AG09319 (cell line): ENCODE results near the gene GPR78.

Experiments used
- DNase-seq: peaks from one replicate; pipeline ENCODE4 v3.0.0-alpha.2; 2010; ENCODE audit warnings: low read depth; ENCODE audit errors: extremely low read depth
- TF ChIP-seq, protein P1 (sequence below): IDR thresholded peaks from 2 replicates; pipeline ENCODE4 v1.5.1; 2011; ENCODE audit warnings: low read depth, mild to moderate bottlenecking, inconsistent platforms, low read length, moderate library complexity

The GPR78 gene

DNA sequence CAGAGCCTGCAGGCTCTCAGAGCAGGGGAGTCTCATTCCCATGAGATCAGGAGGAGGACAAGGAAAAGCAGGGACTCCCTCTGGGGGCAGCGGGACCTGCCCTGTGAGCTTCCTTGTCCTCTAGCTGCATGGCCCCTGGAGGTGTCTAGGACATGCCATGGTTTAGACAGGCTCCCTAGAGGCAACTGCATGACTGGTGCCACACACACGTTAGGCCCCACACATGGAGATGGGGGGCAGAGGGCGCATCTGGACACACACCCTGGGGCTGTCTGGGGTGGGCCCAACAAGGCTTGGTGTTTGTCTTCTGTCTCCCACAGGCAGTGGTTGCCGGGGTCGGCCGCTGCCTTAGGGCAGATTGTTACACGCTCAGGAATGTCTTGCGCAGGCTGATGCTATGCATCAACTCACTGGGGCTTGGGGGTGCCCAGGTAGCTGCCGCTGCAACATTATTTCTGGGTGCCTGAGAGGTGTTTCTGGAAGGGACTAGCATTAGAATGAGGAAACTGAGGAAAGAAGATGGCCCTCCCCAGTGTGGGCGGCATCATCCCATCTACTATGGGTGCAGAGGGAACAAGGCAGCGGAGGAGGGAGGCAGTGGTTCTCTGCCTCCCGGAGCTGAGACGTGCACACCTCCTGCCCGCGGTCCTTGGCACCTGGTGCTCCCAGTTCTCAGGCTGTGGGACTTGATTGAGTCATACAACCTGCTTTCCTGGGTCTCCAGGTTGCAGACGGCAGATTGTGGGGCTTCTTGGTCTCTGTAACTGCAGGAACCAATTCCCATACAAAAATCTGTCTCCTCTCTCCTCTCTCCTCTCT, 32.1 kb upstream of the GPR78 start:
- no peak for DNase-seq
- TF ChIP-seq, protein P1, sequence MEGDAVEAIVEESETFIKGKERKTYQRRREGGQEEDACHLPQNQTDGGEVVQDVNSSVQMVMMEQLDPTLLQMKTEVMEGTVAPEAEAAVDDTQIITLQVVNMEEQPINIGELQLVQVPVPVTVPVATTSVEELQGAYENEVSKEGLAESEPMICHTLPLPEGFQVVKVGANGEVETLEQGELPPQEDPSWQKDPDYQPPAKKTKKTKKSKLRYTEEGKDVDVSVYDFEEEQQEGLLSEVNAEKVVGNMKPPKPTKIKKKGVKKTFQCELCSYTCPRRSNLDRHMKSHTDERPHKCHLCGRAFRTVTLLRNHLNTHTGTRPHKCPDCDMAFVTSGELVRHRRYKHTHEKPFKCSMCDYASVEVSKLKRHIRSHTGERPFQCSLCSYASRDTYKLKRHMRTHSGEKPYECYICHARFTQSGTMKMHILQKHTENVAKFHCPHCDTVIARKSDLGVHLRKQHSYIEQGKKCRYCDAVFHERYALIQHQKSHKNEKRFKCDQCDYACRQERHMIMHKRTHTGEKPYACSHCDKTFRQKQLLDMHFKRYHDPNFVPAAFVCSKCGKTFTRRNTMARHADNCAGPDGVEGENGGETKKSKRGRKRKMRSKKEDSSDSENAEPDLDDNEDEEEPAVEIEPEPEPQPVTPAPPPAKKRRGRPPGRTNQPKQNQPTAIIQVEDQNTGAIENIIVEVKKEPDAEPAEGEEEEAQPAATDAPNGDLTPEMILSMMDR: no peak

DNA sequence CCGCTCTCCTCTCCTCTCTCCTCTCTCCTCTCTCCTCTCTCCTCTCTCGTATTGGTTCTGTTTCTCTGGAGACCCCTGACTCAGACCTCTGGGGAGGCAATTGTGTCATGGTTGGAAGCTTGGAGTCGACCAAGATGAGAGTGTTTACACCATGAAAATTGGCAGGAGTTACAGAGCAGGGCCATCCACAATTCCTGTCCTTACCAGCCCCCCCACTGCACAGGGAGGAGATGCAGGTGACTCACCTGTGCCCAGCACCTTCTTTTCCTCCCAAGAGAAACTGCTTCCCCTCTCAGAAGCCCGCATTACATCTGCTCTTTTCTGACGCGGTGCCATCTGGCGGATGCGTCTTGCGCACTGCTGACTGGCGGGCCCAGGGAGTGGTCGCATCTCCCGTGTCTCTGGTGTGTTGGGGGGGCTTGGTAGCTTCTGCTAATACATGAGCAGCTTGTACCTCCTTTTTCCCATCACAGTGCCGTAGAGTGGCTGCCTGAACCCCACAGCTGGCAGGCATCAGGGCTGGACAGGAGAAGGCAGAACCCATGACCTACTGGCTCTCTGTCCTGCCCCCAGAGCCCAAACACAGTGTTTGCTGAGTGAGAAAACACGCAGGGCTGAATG, 31.4 kb upstream of the GPR78 start:
- TF ChIP-seq, protein P1: no peak
- no peak for DNase-seq

DNA sequence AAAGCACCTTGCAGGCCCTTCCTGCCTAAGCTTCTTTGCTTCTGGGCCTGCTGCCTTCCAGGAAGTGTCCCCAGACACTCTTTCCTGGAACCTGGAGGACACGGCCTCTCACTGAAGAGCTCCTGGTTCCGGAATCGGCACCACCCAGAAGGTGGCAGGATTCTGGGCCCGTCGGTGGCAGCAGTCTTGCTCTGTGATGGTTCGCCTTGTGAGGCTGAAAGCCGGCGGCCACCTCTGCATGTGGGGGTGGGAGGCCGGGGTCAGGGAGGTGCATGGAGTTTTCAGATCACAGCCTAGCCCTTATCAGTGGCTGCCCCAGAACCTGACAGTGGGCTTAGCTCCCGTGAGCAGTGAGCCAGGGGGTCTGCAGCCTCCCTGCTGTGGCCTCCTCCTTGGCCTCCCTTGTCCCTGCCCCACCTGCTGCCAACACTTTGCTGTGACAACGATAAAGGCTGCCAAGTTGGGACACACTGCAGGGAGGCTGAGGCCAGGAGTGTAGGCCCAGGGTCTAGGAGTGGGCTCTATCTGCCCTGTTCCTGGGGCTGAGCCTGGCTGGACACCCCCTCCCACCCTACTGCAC, 30.8 kb upstream of the GPR78 start:
- TF ChIP-seq, protein P1: no peak
- DNase-seq: no peak

DNA sequence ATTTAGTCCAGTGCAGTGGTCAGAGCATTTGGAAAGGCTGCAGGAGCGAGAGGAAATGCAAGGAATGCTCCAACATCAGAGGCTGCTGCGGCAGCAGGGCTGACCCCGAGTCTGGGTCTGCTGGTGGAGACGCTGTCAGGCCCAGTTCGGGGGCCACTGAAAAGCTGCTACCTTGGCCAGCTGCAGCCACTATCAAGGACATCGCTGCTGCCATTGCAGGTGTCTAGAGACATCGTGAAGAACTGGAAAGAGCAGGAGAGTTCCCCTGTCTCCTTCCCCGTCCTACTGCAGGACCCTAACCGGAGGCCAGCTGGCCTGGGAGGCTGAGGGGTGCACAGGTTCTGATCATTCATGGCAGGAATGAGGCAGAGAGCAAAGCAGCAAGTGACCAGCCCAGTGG, 29.5 kb upstream of the GPR78 start:
- DNase-seq: no peak
- TF ChIP-seq, protein P1: no peak

DNA sequence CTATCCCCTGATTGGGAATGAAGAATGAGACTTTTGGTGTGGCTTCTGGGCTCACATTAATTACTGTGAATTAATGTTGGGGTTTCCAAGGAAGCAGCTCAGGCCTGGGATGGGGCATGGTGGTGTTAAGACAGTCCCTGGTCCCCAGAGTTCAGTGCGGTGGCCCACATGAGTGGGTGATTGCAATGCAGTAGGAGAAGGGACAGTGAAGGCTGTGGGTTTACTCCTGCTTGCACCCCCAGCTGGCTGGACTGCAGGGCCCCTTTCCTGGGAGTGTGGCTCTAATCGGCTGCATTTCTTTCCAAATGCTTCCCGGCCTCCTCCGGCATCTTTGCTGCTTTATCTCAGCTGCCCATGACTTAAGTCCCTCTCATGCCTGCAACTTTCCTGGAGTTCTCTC, 28.2 kb upstream of the GPR78 start:
- no peak for DNase-seq
- TF ChIP-seq, protein P1: no peak

DNA sequence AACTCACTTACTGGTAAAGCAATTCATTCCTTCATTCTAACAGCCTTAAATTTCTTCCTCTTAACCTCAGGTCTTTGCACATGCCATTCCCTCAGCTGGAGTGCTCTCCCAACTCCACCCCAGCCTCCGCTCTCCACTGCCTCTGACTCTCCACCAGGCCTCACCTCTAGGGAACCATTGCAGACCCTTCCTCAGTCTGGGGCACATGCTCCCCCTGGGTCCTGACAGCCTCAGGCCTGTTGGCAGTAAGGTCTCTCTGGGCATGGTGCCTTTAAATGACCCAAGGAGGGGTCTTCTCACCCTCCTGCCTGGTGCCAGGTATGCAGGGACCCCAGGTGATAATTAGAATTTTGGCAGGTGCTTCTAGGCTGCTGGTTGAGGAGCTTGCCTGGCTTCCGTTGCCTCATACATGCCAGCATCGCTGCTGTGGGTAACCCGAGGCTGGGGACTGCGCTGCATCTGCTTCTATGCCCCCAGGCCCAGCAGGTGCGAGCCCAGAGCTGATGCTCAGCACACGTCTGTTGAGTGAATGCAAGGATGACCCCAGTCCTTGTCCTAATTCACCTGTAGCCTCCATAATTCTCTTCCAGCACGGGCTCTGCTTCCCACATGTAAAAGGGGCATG, 27.5 kb upstream of the GPR78 start:
- TF ChIP-seq, protein P1: no peak
- no peak for DNase-seq

DNA sequence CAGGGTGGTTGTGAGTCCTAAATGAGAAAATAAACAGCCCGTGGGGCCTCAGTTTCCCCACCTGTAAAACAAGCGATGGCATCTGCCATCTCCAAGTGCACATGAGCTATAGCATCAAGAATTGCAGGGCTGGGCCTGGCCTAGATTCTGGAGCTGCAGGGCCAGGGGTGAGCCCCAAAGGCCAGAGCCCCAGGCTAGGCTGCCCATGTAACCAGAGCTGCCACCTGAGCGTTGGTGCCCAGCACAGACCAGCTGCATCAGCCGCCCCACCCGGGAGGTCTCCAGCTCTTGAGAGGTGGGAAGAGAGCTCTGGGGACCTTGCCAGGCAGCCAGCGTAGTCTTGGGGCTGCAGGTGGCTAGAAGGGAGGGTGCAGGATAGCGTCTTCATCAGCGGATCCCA, 27.0 kb upstream of the GPR78 start:
- DNase-seq: no peak
- TF ChIP-seq, protein P1: no peak
